GM12891 (cell line): Measurements from ENCODE around the gene TAP2.

Source experiments
- DNase-seq: peaks from one replicate; pipeline ENCODE4 v3.0.0; 2011; ENCODE audit warnings: low spot score; ENCODE audit not compliant: insufficient read length
- FAIRE-seq: peaks from 2 replicates; lab custom pipeline; 2011; peaks lifted over from hg19 to GRCh38; lab: Jason Lieb, UNC
- PAX5 ChIP-seq: IDR thresholded peaks from 2 replicates; pipeline ENCODE4 v1.6.1; 2011; ENCODE audit warnings: low read length, moderate library complexity, mild to moderate bottlenecking; ENCODE audit not compliant: insufficient read depth, severe bottlenecking
- POLR2A ChIP-seq: IDR thresholded peaks from 2 replicates; pipeline ENCODE4 v1.6.1; 2011; ENCODE audit warnings: low read depth, low read length, control low read depth
- POLR2AphosphoS5 ChIP-seq: IDR thresholded peaks from 2 replicates; pipeline ENCODE4 v1.6.1; 2011; ENCODE audit warnings: low read depth, low read length, control low read depth
- POU2F2 ChIP-seq: IDR thresholded peaks from 2 replicates; pipeline ENCODE4 v1.6.1; 2011; ENCODE audit warnings: low read depth, mild to moderate bottlenecking, control low read depth, low read length, moderate library complexity
- SPI1 ChIP-seq: IDR thresholded peaks from 2 replicates; pipeline ENCODE4 v1.6.1; 2011; ENCODE audit warnings: low read depth, low read length, control low read depth
- TAF1 ChIP-seq: IDR thresholded peaks from 2 replicates; pipeline ENCODE4 v1.6.1; 2011; ENCODE audit warnings: low read depth, low read length, control low read depth

TAP2 gene

GRCh38 chr6:32855467-32856174 is 17.1 kb upstream of the TAP2 start:
- FAIRE-seq = peak; percentile 33
- TF ChIP-seq POLR2AphosphoS5 = no peak
- TF ChIP-seq TAF1 = no peak
- no peak for TF ChIP-seq SPI1
- TF ChIP-seq PAX5 = no peak
- no peak for TF ChIP-seq POLR2A
- no peak for TF ChIP-seq POU2F2
- no peak for DNase-seq

GRCh38 chr6:32854376-32855178 is 16.0 kb upstream of the TAP2 start:
- no peak; the same call in 1 of the 2 replicates for TF ChIP-seq POU2F2
- no peak for TF ChIP-seq POLR2AphosphoS5
- TF ChIP-seq PAX5 = no peak
- peak; percentile 4; the same call in 1 of the 2 replicates for TF ChIP-seq SPI1
- TF ChIP-seq POLR2A = 0 out of 2 replicates have a peak, but pooled peaks have one; percentile 23
- no peak for TF ChIP-seq TAF1
- DNase-seq = peak; percentile 46

DNA sequence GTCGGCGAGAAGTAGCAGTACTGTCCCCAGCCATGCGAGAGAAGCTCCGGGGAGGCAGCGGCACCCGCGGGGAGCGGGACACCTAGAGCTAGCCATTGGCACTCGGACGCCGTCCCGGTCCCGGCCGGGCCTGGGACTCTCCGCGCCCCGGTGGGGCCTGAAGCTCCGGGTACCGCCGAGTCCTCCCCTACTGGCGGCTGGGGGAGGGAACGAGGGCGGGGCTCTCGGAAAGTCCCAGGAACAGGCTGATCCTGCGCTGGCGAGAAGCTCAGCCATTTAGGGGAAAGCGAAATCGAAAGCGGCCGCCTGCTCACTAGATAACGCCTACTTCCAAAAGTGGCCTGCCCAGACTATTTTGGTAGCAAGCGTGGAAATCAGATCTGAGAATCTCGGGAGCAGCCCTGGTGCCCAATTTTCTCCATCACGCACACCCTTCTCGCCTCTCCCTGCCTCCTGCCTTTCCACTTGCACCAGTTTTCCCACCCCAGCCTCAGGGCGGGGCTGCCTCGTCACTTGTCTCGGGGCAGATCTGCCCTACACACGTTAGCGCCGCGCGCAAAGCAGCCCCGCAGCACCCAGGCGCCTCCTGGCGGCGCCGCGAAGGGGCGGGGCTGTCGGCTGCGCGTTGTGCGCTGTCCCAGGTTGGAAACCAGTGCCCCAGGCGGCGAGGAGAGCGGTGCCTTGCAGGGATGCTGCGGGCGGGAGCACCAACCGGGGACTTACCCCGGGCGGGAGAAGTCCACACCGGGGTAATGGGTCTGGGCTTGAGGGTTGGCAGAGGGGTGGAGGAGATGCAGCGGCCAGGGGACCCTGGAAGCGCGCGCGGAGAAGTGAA is 15.2 kb upstream of the TAP2 start, which contains the start of the genes PSMB9 and TAP1:
Gene PSMB9 (plus strand): TSS at position 652 of the 835 bp plus-strand sequence. CDS start 38 bp downstream, at position 690.
Gene TAP1 (minus strand): TSS at position 164 of the 835 bp plus-strand sequence. CDS start 68 bp downstream, at position 96.
- TF ChIP-seq SPI1 (no peak), POLR2A (peak; percentile 83; the same call in 1 of the 2 replicates), PAX5 (peak; percentile 40), TAF1 (peak; percentile 64; the same call in 1 of the 2 replicates), POU2F2 (peak; percentile 56; the same call in 1 of the 2 replicates), POLR2AphosphoS5 (peak; percentile 59)
- FAIRE-seq = peak; percentile 98

More at GRCh38 chr6:32854376-32855178, 16.0 kb upstream of the TAP2 start:
- FAIRE-seq = peak; percentile 68

GRCh38 chr6:32852844-32853540 is 14.5 kb upstream of the TAP2 start:
- FAIRE-seq (no peak), DNase-seq (peak; percentile 32)
- TF ChIP-seq SPI1 (no peak), POLR2AphosphoS5 (peak; percentile 22; the same call in 1 of the 2 replicates), POLR2A (0 out of 2 replicates have a peak, but pooled peaks have one; percentile 4)

More for the DNA sequence above, 15.2 kb upstream of the TAP2 start, which contains the start of the genes PSMB9 and TAP1:
- peak; percentile 89 for DNase-seq

DNA sequence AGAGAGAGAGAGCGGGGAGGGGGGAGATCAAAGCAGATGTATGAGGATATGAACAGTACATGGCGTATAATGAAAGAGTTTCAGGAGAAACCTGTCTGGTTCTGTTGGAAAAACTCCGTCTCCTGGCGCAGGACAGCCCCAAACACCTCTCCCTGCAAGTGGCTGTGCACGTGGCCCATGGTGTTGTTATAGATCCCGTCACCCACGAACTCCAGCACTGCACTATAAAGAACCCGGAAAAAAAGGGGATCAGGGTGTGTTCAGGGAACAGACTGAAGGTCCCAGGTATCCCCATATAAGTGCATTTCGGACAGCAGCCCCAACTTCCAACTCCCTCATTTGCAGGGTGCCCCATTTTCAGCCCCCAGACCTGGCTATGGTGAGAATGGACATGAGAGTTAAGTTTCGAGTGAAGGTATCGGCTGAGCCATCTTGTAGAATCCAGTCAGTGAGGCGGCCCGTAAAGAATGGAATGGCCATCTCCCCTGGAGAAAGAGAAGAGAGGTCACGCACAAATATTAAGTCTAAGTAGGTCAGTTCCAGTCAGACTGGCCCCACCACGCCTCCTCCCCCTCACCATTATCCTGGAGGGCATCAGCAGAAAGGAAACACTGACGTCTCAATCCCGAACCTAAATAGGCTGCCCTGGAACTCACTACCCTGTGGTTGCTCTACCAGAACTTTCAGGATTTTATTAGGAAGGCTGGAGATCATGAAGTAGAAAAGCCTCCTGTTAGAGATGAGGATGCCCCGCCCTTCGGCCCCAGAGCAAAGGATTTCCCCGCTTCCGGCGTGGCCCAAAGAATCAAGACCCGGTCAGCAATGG is 13.7 kb upstream of the TAP2 start:
- DNase-seq = no peak
- peak; percentile 48 for FAIRE-seq
- TF ChIP-seq SPI1 (no peak), POLR2A (0 out of 2 replicates have a peak, but pooled peaks have one; percentile 11)

GRCh38 chr6:32851025-32851424 is 12.5 kb upstream of the TAP2 start:
- FAIRE-seq (no peak), DNase-seq (no peak)
- TF ChIP-seq POLR2AphosphoS5 (no peak), PAX5 (no peak), TAF1 (no peak), POLR2A (no peak), POU2F2 (no peak), SPI1 (no peak)

DNA sequence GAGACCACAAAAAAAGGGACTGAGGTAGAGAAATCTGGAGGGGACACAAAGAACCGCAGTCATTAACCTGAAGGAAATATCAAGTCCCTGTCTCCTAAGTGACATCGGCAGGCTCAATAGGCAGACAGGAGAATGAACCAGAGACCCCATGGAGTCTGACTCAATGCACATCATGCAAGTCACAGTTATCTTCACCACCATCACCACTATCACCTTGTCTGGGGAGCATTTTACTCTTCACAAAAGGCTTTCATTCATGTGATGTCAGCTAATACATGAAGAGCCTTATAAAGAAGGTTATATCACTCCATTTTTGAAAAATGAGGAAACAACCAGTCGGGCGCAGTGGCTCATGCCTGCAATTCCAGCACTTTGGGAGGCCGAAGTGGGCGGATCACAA is 10.6 kb upstream of the TAP2 start:
- TF ChIP-seq SPI1 = no peak
- TF ChIP-seq POLR2A = no peak
- no peak for TF ChIP-seq PAX5
- TF ChIP-seq POLR2AphosphoS5 = no peak
- TF ChIP-seq POU2F2 = no peak
- TF ChIP-seq TAF1 = no peak
- DNase-seq (no peak), FAIRE-seq (no peak)
